Measurements from ENCODE around the gene SCAF1.

Gene SCAF1

DNA sequence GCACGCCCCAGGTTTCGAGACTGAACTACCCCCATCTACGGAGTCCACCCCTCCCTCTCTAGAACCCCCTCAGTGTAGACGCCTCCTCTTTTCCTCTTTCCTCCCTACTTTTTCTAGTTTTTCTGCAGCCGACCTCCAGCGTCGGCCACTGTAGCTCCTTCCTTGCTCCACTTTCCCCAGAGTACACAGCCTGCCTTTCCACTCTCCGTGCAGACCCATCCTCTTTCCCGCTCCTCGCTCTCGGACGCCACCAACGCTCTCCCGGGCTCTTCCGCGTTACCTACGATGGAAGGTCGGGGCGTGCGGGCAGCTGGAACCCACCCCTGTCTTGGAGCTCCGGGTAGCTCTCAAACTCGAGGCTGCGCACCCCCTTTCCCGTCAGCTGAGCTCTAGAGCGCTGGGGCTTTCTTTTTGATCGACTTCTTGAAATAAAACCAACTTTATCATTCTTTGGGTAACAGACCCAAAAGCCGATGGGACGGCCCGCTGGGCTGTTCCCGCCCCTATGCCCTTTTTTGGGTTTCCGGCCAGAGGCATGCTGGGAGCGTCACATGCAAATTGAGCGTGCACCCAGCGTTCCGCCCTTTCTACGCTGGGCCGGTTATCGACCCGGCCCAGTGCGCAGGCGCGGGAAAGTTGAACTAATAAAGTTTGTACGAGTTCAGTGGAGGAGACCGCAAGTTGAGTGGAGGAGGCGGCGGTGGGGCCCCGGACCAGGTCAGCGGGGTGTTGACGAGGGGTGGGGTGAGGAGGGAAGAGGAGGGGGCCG is 23.5 kb downstream of the SCAF1 start, which contains the start of the genes BCL2L12 and IRF3:
BCL2L12 (plus strand) TSS at position 583 of the 769 bp plus-strand sequence. CDS start 760 bp downstream, outside the sequence.
IRF3 (minus strand) TSS at position 507 of the 769 bp plus-strand sequence. CDS start 1,019 bp downstream, outside the sequence.
- DNase-seq = peak; percentile 89

- DNase-seq = no peak
Measured at GRCh38 chr19:49666120-49666444, 24.1 kb downstream of the SCAF1 start.

- DNase-seq = no peak
Measured at GRCh38 chr19:49667473-49667872, 25.5 kb downstream of the SCAF1 start.

GRCh38 chr19:49669516-49669915 is 27.5 kb downstream of the SCAF1 start:
- DNase-seq = no peak

GRCh38 chr19:49672131-49672919 is 30.3 kb downstream of the SCAF1 start:
- peak; percentile 49 for DNase-seq

DNA sequence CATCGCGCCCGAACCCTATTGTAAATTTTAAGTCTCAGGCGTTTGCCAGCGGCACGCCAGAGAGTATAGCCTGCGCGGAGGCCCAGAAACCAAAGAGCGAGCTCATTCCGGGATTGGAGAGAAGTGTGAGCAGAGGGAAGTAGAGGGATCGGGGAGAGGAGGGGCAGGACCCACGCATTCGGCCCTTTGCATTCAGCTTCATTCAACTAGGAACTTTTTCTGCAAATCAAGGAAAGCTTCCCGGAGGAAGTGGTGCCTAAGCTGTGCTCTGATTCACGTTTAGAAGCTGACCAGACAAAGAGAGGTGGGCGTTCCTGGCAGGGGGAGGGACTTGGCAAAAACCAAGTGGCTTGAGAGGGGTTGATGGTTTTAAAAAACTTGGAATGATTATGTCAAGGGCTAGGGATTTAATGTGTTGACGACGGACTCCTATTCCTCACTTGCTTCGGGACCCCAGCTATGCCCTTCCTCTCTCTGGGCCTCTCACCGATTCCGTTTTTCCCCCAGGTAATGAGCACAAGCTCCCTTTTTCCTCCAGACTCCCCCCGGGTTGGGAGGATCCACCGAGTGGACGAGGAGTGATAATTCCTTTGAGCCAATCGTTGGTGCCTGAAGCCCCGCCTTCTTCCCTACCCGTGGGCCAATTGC is 34.3 kb downstream of the SCAF1 start:
- no peak for DNase-seq

DNA sequence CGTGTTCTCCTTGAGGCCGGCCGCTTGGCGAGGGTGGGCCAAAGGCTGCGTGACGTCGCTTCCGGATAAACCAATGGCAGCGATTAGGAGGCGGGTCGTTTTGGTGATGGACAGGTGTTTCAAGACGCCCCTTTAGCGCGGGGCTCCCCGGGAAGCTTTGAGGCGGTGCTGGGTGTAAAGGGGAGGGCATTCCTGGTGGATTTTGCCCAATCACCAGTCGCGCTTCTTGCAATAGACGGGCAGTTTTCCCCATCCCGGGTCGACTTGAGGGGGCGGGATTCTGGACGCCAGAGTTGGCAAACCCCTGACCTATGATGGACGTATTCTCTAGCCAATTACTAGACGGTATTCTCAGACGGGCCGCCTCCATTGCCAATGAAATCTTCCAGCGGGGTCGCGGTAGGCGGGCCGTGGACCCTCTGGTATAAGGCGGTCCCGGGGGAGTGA is 34.8 kb downstream of the SCAF1 start:
- DNase-seq = peak; percentile 100

GRCh38 chr19:49677231-49677900 is 35.4 kb downstream of the SCAF1 start, which contains the start of gene PRMT1:
PRMT1 (plus strand) TSS chr19:49677271; CDS start chr19:49677281, 10 bp downstream.
- no peak for DNase-seq

DNA sequence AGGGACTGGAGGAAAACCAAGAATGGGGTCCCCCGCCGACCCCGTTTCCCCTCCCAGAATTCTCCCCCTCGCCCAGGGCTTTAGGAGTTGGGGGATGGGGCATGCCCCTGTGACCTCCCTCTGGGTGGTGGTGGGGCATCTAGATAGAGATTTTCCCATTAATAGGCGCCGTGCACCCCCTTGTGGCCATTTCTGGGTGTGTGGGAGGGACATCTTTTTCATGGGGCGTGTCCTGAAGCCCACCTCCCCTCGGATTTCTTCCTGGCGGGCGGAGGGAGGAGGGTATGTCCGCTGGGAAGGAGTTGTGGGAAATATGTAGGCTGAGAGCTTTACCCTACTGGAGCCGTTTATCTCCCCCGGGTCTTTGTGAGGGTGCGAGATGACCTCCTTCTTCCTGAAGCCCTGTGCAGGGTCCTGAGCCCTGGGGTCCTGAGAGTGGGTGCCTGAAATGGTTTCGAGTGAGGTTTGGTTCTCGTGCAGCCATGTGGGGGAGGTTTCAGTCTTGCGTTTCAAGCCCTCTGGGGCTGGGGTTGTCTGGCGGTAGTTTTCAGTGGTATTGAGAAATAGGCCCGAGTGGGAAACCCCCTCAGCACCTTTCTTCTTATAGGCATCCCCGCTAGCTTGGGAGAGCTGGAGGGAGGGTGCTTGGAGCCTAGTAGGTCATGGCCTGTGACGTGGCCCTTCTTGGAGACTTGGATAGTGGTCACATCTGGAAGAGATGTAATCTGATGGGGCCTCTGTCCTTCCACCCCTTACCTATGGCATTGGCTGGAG is 36.1 kb downstream of the SCAF1 start:
- peak; percentile 45 for DNase-seq

- no peak for DNase-seq
Measured at GRCh38 chr19:49678985-49679770, 37.2 kb downstream of the SCAF1 start.

DNA sequence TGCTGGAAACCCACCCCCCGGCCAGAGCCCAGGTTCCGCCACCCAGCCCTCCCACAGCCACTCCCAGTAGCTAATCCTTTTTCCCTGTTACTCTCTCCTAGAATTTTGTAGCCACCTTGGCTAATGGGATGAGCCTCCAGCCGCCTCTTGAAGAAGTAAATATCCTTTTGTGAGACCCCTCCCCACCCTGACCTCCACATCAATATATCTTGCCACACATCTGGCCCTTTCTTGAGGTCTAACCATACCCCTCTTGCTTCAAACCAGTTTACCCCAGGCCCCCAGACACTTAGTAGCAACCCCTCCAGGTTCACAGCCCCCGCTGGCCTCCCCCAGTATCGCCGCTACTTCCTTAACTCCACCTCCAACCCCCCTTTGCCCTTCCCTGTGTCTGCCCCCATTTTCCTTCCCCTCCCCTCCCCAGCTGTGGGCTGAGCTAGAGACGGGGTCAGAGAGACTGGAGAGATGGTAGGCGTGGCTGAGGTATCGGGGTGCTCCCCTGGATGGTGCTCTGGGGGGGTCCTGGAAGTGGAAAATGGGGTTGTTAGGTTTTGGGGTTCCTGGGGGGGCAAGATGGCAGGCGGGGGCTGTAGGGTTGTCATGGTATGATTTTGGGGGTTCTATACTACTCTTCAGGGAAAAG is 37.9 kb downstream of the SCAF1 start:
- DNase-seq = no peak

DNA sequence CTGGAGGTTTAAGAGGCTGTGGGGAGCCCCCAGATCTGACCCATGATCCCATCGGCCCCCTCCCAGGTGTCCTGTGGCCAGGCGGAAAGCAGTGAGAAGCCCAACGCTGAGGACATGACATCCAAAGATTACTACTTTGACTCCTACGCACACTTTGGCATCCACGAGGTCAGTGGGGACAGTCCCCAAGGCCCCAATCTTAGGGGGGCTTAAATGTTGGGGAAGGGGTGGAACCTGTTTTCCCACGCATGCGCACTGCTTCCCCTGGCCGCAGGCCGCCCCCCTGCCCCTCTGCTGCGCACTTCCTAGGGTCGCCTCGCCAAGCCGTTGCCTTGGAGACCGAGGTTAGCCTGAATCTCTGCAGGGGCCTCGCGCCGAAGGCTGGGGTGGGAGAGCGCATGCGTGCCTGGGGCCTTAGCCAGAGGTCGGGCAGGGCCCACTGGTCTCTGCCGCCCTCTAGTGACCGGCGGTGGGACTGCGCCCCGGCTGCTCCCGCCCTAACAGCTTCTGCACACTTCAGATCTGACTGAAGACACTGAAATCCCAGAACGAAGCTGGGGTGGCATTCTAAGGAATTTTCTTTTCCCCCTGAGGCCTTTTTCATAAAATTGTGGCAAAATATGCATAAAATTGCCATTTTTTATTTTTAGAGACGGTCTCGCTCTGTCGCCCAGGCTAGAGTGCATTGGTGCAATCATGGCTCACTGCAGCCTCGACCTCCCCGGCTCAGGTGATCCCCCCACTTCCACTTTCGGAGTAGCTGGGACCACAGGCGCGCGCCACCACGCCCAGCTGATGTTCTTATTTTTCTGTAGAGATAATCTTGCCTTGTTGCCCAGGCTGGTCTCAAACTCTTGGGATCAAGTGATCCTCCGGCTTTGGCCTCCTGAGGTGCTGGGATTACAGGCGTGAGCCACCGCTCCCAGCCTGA is 38.7 kb downstream of the SCAF1 start:
- peak; percentile 90 for DNase-seq

GRCh38 chr19:49681830-49682229 is 39.8 kb downstream of the SCAF1 start:
- DNase-seq = no peak

DNA sequence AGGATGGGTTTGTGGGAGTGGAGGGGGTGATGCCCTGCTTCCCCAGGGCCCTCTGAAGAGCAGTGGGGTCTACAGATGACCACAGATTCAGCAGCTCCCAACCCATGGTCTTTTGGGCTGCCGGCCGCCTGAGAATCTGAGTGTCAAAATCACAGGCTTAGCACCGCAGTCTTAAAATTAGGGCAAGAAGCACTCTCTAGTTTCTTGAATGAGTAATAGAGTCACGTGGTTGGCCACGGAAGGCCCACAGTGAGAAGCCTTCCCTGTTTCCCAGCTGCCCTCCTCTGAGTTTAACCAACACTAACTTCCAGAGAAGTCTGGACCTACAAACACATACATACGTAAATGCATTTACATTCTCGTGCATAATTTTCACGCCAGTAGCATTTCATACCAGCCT is 40.3 kb downstream of the SCAF1 start:
- no peak for DNase-seq

DNA sequence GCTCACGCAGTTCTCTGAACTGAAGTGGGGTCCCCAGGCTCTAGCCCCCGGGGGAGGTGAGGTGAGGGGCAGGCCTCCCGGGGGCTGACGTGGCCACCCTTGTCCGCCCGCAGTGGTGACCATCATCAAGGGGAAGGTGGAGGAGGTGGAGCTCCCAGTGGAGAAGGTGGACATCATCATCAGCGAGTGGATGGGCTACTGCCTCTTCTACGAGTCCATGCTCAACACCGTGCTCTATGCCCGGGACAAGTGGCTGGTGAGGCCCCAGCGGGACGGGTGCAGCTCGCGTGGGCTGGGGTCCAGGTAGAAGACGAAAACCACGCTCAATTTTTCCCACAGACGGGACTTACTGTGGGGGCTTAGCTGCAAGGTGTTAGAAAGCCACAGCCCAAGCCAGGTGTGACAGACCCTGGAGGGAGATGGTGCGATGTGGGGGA is 41.8 kb downstream of the SCAF1 start:
- no peak for DNase-seq

- peak; percentile 25 for DNase-seq
Measured at GRCh38 chr19:49684251-49684982, 42.4 kb downstream of the SCAF1 start.

DNA sequence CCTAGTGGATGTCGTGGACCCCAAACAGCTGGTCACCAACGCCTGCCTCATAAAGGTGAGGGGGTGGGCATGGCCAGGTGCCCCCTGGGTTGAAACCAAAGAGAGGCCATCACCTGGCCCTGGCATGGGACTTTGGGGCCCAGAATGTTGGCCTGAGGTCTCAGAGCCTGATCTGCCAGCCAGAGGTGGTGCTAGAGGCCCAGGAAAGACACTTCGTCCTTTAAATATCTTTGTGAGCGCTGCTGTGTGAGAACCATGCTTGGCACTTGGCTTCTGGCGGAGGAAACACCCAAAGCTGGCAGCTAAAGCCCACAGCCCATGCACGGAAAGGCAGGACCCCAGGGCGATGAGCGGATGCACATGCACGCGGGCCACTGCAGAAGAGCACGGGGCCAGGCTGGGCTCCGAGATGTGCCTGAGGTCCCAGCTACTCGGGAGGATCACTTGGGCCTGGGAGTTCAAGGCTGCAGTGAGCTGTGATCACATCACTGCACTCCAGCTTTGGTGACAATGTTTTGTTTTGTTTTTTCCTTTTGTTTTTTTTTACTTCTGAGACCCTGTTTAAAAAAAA is 43.1 kb downstream of the SCAF1 start:
- no peak for DNase-seq

GRCh38 chr19:49685845-49686332 is 43.9 kb downstream of the SCAF1 start:
- no peak for DNase-seq
